Hepatic stellate cell (primary cell): ENCODE data around the gene RPAIN.
"Not testable (repeated sequence)": the region's sequence is repeated elsewhere in the genome, so short reads cannot be mapped to it uniquely, and the experiment has no call there.

ENCODE experiments used
- DNase-seq: peaks from one replicate; pipeline ENCODE4 v3.0.0; 2011; ENCODE audit warnings: low spot score

RPAIN gene

DNA sequence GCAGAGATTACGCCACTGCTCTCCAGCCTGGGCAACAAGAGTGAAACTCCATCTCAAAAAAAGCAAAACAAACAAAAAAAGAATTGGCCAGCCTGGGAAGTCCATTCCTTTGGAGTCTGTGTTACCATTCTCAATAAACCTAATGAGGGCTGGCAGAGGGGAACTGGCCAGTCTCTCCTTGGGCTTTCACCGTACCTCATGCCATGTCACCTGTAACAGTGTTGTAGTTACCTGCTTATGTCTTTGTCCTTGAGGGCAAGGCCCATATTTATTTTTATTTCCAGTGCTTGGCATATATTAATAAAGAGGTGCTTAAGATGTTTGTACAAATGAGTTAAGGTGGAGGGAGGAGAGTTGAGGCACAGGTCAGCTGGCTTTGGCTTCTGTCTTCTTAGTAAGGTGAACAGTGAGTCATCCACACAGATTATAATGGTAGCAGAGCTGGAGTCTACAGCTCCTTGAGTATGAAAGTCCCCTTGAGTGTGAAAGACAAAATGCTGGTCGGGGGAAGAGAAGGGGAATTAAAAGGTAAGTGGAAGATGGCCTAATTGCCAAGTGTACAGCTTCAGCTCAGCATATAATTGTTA is 10.5 kb downstream of the RPAIN start:
- DNase-seq, result no peak

DNA sequence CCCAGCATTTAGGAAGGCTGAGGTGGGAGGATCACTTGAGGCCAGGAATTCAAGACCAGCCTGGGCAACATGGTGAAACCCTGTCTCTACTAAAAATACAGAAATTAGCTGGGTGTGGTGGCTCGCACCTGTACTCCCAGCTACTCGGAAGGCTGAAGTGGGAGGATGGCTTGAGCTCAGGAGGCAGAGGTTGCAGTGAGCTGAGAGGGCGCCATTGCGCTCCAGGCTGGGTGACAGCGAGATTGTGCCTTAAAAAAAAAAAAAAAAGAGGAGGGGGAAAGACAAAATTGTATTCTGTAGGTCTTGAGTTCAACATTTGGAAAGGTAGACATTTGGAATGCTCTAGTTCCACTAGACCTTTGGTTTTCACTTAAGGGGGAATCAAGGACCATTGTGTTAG is 11.3 kb downstream of the RPAIN start:
- DNase-seq, result not testable (repeated sequence)

DNA sequence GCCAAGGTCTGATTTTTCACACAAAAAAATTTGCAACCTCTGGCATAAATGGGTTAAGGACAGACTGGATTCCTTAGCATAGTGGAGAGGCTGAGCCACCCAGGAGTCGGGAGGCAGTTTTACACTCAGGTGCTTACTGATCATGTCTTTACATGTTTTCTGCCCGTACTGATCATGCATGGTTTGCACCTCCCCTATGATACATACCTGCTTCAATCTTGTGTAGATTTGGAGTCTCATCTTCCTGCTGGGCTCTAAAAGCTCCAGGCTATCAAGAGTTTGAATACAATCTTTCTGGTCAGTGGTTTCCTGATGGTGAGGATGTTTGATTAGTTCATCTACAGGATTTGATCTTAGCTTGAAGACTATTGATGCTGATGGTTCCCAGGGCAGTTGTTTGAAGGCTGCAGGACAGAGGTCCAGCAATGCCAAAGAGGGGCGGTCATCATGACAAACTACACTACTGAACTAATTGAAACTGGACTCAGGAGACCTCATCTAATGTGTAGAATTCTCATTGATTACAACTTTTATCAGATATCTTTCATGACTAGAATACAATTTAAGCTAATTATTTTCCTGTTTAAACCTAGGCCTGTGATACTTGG is 12.1 kb downstream of the RPAIN start:
- no peak for DNase-seq

DNA sequence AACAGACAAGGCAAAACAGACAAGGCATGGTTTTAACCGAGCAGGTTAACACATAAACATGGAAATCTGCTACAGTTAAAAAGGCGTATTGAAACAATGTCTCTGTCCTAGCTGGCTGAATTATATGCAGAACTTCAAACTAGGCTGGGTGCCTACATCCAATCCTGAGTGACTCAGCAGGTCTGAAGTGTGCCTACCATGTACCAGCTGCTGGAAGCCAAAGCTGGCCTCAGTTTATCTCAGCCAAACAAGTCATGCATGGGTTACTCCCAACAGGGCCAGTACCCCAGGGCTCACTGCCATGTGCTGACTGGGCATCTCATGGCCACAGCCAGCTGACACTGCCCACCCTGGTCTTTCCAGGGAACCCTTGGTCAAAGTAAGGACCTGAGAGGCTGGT is 15.0 kb downstream of the RPAIN start:
- no peak for DNase-seq

DNA sequence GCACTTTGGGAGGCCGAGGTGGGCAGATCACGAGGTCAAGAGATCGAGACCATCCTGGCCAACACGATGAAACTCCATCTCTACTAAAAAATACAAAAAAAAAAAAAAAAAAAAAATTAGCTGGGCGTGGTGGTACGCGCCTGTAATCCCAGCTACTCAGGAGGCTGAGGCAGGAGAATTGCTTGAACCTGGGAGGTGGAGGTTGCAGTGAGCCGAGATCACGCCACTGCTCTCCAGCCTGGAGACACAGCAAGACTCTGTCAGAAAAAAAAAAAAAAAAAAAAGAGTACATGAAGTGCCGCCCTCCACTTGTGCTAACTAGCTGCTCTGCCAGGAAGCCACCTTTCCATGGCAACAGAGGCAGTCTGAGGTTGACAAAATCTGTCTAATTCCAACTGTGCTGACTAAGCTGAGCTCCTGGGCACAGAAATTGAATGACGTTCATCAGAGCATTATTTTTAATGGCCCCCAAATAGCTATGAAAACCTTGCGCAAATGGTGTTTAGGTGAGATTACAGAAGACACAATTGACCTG is 15.9 kb downstream of the RPAIN start:
- not testable (repeated sequence) for DNase-seq

DNA sequence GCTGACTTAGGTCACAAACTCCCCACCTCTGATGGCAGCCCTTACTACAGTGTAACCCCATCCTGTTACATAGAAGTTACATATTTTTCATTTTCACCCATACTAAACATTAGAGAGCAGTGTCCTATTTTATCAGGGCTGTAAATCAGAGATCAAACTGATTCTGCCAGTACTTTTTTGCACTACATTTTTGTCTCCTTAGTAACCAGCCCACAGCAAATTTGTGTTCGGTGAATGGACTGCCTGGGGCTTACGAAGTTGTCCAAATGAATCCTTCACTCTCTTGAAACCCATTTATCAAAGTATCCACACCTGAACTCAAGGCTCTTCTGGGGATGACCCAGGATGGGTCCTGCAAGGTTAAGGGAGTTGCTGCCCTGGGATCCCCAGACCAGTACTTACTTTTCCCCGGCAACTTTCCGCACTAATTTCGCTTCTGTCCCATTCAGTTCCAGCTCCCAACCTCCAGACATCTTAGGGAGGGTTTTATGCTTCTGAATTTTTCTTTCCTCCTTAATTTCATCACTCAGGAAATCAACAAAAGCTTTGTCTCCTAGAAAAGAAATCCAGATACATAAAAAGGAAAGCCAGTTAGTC is 17.8 kb downstream of the RPAIN start:
- DNase-seq, result no peak

DNA sequence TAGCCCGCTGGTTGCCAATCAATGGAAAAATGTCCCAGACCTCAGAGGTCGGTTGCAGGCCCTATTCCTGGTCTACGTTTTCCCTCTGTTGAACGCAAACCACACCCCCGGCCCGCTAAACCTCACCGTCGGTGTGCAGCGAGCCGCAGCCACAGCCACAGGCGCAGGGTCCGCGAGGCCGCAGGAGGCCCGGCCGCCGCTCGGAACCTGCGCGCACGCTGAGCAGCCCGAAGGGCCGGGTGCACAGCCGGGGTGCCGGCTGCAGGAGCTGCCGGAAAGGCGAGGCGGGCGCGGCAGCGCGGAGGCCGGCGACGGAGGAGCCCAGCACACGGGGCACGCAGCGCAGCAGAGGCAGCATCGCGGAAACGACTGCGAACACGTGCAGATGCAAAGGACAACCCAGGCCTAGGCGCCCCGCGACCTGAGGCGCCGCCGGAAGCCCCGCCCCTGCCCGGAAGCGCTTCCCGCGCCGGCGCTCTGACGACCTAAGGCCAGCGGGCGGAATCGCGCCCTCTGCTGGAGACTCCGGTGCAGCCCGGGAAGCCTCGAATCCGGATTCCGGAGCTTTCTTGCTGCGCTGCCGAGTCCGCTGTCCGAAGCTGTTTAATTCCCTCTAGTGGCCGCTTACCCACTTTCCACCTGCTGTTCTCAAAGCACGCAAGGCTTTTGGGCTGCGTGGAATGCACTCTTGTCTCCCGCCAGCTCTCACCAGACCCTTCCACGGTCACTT is 18.9 kb downstream of the RPAIN start, which contains the start of gene C1QBP:
Gene C1QBP, minus strand, starts transcription at position 440 of the 730 bp plus-strand sequence. Its CDS starts 82 bp downstream, at position 358.
- peak; percentile 92 for DNase-seq

DNA sequence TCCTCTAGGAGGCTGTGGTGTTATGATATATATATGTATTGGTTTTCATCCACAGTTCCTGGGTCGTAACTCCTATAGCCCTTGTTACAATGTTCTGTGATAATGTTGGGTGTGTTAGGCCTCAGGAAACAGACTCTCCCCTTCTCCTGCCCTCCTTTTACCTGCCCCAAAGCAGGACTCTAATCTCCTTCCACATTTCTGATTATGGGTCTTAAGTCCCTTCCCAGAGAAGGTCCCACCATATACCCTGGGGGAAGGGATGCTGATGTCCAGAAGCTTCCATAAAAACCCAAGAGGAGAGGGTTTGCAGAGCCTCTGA is 19.4 kb downstream of the RPAIN start:
- no peak for DNase-seq

DNA sequence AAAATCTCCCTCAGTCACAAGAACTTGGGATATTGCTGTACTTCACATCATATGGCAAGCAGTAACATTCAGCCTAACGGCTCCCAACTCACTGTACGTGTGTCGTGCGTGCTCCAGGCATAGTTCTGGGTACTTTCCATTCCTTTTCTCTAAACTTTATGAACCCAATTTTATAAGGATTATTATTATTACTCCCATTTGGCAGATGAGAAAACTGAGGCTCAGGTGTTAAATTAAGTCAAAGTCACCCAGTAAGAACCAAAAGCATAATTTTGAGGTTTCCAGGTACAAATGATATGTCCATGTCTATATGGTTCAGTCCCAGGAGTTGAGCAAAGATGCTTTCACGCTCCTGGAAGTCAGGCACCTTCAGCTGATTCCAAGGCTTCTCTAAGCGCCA is 23.7 kb downstream of the RPAIN start:
- no peak for DNase-seq

DNA sequence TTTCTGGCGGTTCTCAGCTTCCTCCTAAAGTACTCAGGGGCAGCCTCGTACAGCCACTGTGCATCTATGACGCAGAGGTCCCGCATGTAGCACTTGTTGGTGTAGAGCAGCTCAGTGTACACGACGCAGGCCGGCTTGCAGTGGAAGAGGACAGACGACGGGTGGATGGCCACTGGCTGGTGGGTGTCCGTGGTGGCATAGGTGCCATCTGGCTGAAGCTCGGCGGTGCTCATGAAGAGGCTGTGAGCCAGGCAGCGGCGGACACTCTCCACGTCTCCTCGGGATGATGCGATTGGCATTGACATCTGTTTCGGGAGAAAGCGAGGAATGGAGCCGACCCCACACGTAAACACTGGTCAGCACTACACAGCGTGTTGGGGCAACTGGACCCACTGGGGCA is 24.2 kb downstream of the RPAIN start:
- no peak for DNase-seq

DNA sequence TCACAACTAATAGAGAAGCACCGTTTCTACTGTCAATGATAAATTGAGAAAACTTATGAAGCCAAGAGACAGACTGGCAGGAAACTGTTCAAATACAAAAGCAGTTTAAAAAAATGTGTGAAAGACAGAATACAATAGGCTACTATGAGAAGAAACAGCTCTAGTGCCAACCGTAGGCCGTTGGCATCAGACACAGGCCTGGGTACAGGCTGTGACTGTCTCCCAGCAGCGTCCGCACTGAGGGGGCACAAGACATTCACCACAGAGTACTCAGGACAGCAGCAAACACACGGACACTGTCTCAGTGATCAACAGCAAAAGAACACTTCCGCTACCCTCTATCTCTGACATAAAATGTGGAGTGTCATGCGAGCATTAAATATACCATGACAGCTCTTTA is 26.8 kb downstream of the RPAIN start:
- DNase-seq, result no peak

DNA sequence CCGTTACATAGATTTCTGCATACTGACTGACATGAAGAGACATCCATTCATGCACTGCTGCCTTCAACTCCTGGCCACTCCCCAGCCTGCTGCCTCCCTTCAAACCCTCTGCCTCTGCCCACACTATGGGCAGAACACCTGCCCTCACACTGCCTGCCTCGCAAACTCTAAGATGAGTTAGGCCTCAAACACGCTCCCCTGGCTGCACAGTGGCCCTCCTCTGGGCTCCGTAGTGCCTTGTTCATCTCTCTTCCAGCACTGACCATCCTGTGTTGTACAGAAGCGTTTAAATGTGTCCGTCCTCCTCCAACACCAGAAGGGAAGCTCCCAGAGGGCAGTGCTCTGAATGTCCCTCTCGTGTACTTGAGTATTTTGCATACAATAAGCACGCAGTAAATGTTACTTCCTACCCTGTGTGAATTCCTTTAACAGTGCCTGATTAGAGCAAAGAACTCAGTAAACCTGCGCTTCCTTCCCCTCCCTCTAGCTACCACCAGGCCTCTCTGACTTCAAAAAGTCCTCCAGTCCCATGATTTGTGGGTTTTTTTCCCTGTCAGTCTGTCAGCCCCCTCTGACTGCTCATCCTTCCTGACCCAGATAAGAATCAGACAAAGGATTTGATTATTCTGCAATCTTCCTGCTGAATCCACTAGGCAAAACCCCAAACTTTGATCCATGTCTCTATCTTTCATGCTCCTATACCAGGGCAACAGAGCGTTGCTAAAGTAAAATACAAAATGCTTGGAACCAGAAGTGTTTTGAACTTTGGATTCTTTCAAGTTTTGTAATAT is 44.9 kb downstream of the RPAIN start:
- no peak for DNase-seq

DNA sequence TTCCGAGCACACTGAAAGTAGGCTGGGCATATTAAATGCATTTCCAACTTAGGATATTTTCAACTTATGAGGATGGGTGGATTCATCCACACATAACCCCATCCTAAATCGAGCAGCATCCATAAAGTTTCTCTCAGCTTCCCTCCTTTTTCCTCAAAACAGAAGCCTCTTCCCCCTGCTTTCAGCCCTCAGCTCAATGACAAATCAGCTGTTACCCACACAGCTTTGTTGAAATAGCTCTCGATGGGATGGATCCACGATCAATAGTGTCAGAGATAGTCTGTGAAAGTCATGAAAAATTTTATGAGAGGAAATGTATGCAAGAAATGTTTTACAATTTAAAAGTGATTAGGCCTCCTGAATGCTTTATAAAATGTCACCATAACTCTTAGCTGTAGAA is 46.3 kb downstream of the RPAIN start:
- DNase-seq, result no peak

DNA sequence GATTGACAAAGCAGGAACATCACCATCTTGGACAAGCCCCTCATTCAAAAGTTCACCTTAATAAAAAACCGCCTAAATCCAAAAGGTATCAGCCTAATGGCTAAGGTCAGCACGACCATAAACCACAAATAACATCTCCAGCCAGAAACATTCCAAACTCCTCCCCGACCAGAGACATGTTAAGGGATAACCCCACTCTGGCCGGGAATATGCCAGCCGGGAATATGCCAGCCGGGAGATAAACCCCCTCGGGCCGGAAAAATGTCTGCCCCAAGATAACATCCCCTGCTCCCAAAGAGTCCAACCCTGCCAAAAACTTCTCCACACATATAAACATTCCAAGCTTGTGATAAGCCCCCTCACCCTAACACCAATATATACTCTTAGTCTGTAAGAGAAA is 47.4 kb downstream of the RPAIN start:
- no peak for DNase-seq

DNA sequence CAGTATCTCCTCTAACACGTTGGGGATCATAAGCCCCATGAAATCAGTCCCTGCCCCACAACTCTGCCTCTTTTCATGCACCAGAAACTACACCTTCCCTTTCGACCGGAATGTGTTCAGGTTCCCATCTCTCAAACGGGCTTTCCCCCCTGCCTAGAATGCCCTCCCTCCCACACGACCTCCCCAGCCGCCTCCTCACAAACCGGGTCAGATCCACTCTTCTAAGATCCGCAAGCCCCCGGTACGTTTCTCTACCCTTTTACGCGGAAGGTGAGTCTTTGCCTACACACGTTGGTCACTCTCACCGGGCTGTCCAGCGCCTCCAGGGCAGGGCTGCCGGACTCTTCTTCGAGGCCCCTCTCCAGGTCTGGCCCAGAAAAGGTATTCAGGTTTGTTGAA is 48.1 kb downstream of the RPAIN start:
- DNase-seq, result no peak

DNA sequence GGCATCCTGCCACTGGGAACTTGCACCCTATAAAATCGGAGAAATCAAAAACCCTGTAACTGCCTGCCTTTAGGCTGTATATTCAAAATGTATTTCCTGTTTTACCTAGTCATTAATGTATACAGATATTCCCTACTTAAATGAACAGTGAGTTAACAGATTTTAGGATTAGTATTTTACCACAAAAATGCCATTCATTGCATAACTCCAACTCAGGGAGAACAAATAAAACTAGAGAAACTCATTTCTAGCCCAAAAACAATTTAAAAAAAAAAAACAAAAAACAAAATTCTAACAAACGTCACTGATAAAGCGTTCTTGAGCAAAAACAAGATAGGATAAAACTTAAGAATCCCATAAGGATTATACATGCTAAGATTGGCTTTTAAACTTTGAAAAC is 52.5 kb downstream of the RPAIN start:
- DNase-seq, result no peak

DNA sequence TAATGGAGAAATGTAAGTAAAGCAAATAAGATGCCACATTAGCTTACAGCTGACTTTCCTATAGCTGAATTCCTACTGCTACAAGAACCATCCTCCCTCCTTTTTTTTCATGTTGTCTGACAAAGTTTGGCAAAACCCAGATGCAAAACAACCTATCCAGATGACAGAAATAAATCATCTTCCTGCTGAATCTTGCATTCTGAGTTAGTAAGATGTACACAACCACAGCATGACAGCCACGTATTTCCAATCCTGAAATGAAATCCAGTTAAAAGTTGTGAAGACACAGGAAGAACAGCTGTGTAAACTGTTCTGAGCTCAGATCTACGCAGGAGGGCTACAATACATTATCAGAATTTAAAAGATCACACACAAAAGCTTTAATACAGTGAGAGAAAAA is 53.9 kb downstream of the RPAIN start:
- DNase-seq, result no peak

DNA sequence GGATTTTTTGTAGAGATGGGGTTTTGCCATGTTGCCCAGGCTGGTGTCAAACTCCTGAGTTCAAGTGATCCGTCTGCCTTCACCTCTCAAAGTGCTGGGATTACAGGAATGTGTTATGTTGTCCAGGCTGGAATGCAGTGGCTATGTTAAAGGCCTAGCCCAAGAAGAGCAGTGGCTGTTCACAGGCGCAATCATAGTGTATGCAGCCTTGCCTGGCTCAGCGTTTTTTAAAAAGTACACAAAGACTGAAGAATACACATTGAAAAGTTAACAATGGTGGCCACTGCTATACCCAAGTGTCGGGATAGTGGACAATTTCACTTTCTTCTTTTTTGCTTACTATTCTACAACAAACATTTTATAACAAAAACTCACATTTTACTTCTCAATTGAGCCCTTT is 59.0 kb downstream of the RPAIN start:
- DNase-seq, result no peak

DNA sequence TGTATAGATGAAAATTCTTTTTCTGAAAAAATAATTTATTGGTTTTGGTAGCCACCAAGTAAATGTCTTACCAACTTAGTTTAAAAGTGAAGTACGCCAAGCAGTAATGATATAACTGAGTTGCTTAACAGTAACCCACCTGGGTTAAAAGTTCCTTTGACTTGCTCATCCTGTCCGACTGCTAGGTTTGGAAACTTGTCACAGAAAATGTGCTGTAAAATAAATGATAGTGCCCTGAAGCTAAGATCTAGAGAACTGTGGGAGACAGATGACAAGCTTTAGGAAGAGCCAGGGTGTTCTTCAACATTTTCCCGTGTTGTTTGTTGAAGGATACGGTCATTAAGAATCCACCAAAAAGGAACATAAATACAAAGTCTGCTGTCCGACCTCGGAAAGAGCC is 61.0 kb downstream of the RPAIN start:
- no peak for DNase-seq

DNA sequence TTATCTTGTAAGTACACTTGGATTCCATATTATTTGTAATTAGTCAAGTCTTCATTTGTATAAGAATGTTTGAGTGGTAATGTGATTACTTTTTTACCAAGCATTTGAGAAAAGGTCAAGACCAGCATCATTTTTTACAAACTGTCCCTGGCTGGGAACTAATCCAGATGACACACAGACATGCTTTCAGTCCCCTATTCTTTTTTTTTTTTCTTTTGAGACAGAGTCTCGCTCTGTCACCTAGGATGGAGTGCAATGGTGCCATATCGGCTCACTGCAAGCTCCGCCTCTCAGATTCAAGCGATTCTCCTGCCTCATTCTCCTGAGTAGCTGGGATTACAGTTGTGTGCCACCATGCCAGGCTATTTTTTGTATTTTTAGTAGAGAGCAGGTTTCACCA is 61.5 kb downstream of the RPAIN start:
- no peak for DNase-seq
